ENCODE measurements around the gene RBBP7. TPM values are rescaled to one million over a fixed set of nuclear protein-coding genes. Genes with fewer than 3 reads are reported as not detected.
A peak's percentile ranks its signal among the peaks of the same experiment; 100 is the strongest.

The RBBP7 gene
- total RNA-seq, 1 donor from 2014 or later, result 61.7 TPM

- H3K36me3 ChIP-seq, result peaks cover 43% of the 10 kb centered on the region
Measured at GRCh38 chrX:16834806-16835205, 35.4 kb downstream of the RBBP7 start.

GRCh38 chrX:16832301-16832700 is 37.9 kb downstream of the RBBP7 start:
- peaks cover 40% of the 10 kb centered on the region for H3K36me3 ChIP-seq
- no peak overlapping the region for H3K4me3 ChIP-seq
- no peak for TF ChIP-seq CTCF (IDR thresholded peaks at IDR 0.05)
- no peaks in the 10 kb centered on the region for H3K9me3 ChIP-seq
- intact Hi-C loops (cut with DNase I), result no loop called here
- no peak for DNase-seq
- no peak overlapping the region for H3K27ac ChIP-seq
- no peaks in the 10 kb centered on the region for H3K4me1 ChIP-seq
- no peak for ATAC-seq
- no peaks in the 10 kb centered on the region for H3K27me3 ChIP-seq (ENCODE audit: low read depth)

More at GRCh38 chrX:16834806-16835205, 35.4 kb downstream of the RBBP7 start:
- ATAC-seq (no peak), DNase-seq (no peak)
- Histone ChIP-seq H3K4me3 (no peak overlapping the region), H3K27me3 (ENCODE audit: low read depth) (no peaks in the 10 kb centered on the region), H3K4me1 (no peaks in the 10 kb centered on the region), H3K27ac (no peak overlapping the region), H3K9me3 (no peaks in the 10 kb centered on the region)
- TF ChIP-seq CTCF (IDR thresholded peaks at IDR 0.05), result no peak
- intact Hi-C loops (cut with DNase I), result no loop called here

- DNase-seq, result no peak
- Histone ChIP-seq H3K9me3 (no peaks in the 10 kb centered on the region), H3K4me3 (no peak overlapping the region), H3K27ac (peak overlapping the region; percentile 38), H3K27me3 (ENCODE audit: low read depth) (no peaks in the 10 kb centered on the region), H3K4me1 (no peaks in the 10 kb centered on the region), H3K36me3 (peaks cover 30% of the 10 kb centered on the region)
- ATAC-seq, result peak; percentile 56 to 74
- intact Hi-C loops (cut with DNase I), result no loop called here
- no peak for TF ChIP-seq CTCF (IDR thresholded peaks at IDR 0.05)
Measured at GRCh38 chrX:16828124-16828908, 41.8 kb downstream of the RBBP7 start.

- DNase-seq (no peak), ATAC-seq (no peak)
- Histone ChIP-seq H3K27me3 (ENCODE audit: low read depth) (no peaks in the 10 kb centered on the region), H3K4me1 (no peaks in the 10 kb centered on the region), H3K4me3 (no peak overlapping the region), H3K9me3 (no peaks in the 10 kb centered on the region), H3K27ac (no peak overlapping the region), H3K36me3 (peaks cover 19% of the 10 kb centered on the region)
- TF ChIP-seq CTCF (IDR thresholded peaks at IDR 0.05), result no peak
- intact Hi-C loops (cut with DNase I), result no loop called here
Measured at GRCh38 chrX:16827225-16827624, 42.9 kb downstream of the RBBP7 start.

- intact Hi-C loops (cut with DNase I), result no loop called here
- H3K9me3 ChIP-seq, result no peaks in the 10 kb centered on the region
- no peaks in the 10 kb centered on the region for H3K4me1 ChIP-seq
- no peak overlapping the region for H3K4me3 ChIP-seq
- peaks cover 16% of the 10 kb centered on the region for H3K36me3 ChIP-seq
- DNase-seq (no peak), ATAC-seq (peak in 1 of 2 donors; percentile 36)
- no peak overlapping the region for H3K27ac ChIP-seq
- TF ChIP-seq CTCF (IDR thresholded peaks at IDR 0.05), result peak; percentile 36
- no peaks in the 10 kb centered on the region for H3K27me3 ChIP-seq (ENCODE audit: low read depth)
Measured at GRCh38 chrX:16826207-16826606, 44.0 kb downstream of the RBBP7 start.
